ENCODE measurements around the gene LMBR1.

LMBR1 gene

GRCh38 chr7:156691764-156692163 lies 201.2 kb downstream of the LMBR1 start:
- DNase-seq (ENCODE audit: low read depth): no peak

- DNase-seq (ENCODE audit: low read depth): no peak
Observed at GRCh38 chr7:156684661-156685060, 208.3 kb downstream of the LMBR1 start.

GRCh38 chr7:156684251-156684650 lies 208.7 kb downstream of the LMBR1 start:
- DNase-seq (ENCODE audit: low read depth): no peak

- DNase-seq (ENCODE audit: low read depth): no peak
Observed at GRCh38 chr7:156682928-156683327, 210.1 kb downstream of the LMBR1 start.

- no peak for DNase-seq (ENCODE audit: low read depth)
Observed at GRCh38 chr7:156680281-156680680, 212.7 kb downstream of the LMBR1 start.

GRCh38 chr7:156677374-156678054 lies 215.5 kb downstream of the LMBR1 start:
- DNase-seq (ENCODE audit: low read depth): no peak

GRCh38 chr7:156676263-156676662 lies 216.7 kb downstream of the LMBR1 start:
- no peak for DNase-seq (ENCODE audit: low read depth)

- DNase-seq (ENCODE audit: low read depth): no peak
Observed at GRCh38 chr7:156675721-156676120, 217.3 kb downstream of the LMBR1 start.

- no peak for DNase-seq (ENCODE audit: low read depth)
Observed at GRCh38 chr7:156673902-156674301, 219.1 kb downstream of the LMBR1 start.

- no peak for DNase-seq (ENCODE audit: low read depth)
Observed at GRCh38 chr7:156673454-156673853, 219.5 kb downstream of the LMBR1 start.

GRCh38 chr7:156669035-156669828 lies 223.8 kb downstream of the LMBR1 start:
- no peak for DNase-seq (ENCODE audit: low read depth)

GRCh38 chr7:156668130-156668741 lies 224.7 kb downstream of the LMBR1 start:
- no peak for DNase-seq (ENCODE audit: low read depth)

- no peak for DNase-seq (ENCODE audit: low read depth)
Observed at GRCh38 chr7:156667110-156667426, 225.9 kb downstream of the LMBR1 start.

GRCh38 chr7:156666368-156667109 lies 226.4 kb downstream of the LMBR1 start:
- no peak for DNase-seq (ENCODE audit: low read depth)

- no peak for DNase-seq (ENCODE audit: low read depth)
Observed at GRCh38 chr7:156665101-156665500, 227.9 kb downstream of the LMBR1 start.

- no peak for DNase-seq (ENCODE audit: low read depth)
Observed at GRCh38 chr7:156662277-156662676, 230.7 kb downstream of the LMBR1 start.

GRCh38 chr7:156661637-156662036 lies 231.3 kb downstream of the LMBR1 start:
- no peak for DNase-seq (ENCODE audit: low read depth)

- DNase-seq (ENCODE audit: low read depth): no peak
Observed at GRCh38 chr7:156659961-156660360, 233.0 kb downstream of the LMBR1 start.

GRCh38 chr7:156659203-156659602 lies 233.8 kb downstream of the LMBR1 start:
- DNase-seq (ENCODE audit: low read depth): no peak

GRCh38 chr7:156657681-156658080 lies 235.3 kb downstream of the LMBR1 start:
- DNase-seq (ENCODE audit: low read depth): no peak

- DNase-seq (ENCODE audit: low read depth): no peak
Observed at GRCh38 chr7:156656598-156656997, 236.4 kb downstream of the LMBR1 start.

- no peak for DNase-seq (ENCODE audit: low read depth)
Observed at GRCh38 chr7:156655983-156656382, 237.0 kb downstream of the LMBR1 start.

- DNase-seq (ENCODE audit: low read depth): no peak
Observed at GRCh38 chr7:156655251-156655650, 237.7 kb downstream of the LMBR1 start.
